RWPE1 (cell line): ENCODE measurements around the gene CPNE1.
"Not testable (repeated sequence)": the region's sequence is repeated elsewhere in the genome, so short reads cannot be mapped to it uniquely, and the experiment has no call there.

Source experiments
- CTCF ChIA-PET: fragments of 350-600 bp; sonication (Branson Sonifier 250); formaldehyde crosslinking; extraction: SDS; loops from one replicate; lab custom pipeline; 2021; lab: Yijun Ruan, JAX
- POLR2A ChIA-PET: fragments of 400-600 bp; formaldehyde crosslinking; extraction: SDS; loops from one replicate; lab custom pipeline; 2020; ENCODE audit warnings: antibody characterized with exemption; ENCODE audit not compliant: low non-redundant PET; lab: Yijun Ruan, JAX
- DNase-seq: peaks from one replicate; pipeline ENCODE4 v3.0.0; 2012; ENCODE audit warnings: low spot score
- H3K27ac ChIP-seq: fragments of 450-650 bp; 2 replicates; pipeline ENCODE4 v1.5.1; 2017
- CTCF ChIP-seq: fragments of 450-650 bp; conservative IDR thresholded peaks from 2 replicates; pipeline ENCODE4 v1.5.1; 2017; ENCODE audit warnings: low read depth, mild to moderate bottlenecking

Gene CPNE1

GRCh38 chr20:35697696-35698297, 33.1 kb upstream of the CPNE1 start:
- POLR2A ChIA-PET = no interaction called here

GRCh38 chr20:35695978-35696377, 31.3 kb upstream of the CPNE1 start:
- H3K27ac ChIP-seq = no peak overlapping the region
- CTCF ChIA-PET = interaction anchor here (0.7 kb wide), 1 partner anchor 24 kb away, joined by 6 read pairs; no protein-coding TSS in a partner anchor
- POLR2A ChIA-PET = no interaction called here
- DNase-seq = no peak
- TF ChIP-seq CTCF = no peak

More at GRCh38 chr20:35697696-35698297, 33.1 kb upstream of the CPNE1 start:
- DNase-seq = no peak
- CTCF ChIA-PET = interaction anchor here (1.0 kb wide), 1 partner anchor 20 kb away, joined by 5 read pairs; no protein-coding TSS in a partner anchor
- no peak for TF ChIP-seq CTCF
- H3K27ac ChIP-seq = peak overlapping the region; percentile 92

GRCh38 chr20:35695245-35695749, 30.6 kb upstream of the CPNE1 start:
- H3K27ac ChIP-seq = no peak overlapping the region
- no peak for TF ChIP-seq CTCF
- DNase-seq = no peak
- CTCF ChIA-PET = interaction anchor here (0.7 kb wide), 1 partner anchor 24 kb away, joined by 6 read pairs; no protein-coding TSS in a partner anchor
- POLR2A ChIA-PET = no interaction called here

GRCh38 chr20:35690265-35690664, 25.6 kb upstream of the CPNE1 start:
- no peak for TF ChIP-seq CTCF
- no peak overlapping the region for H3K27ac ChIP-seq
- no peak for DNase-seq
- POLR2A ChIA-PET = no interaction called here
- CTCF ChIA-PET = no interaction called here

- ChIA-PET CTCF (interaction anchor here (0.7 to 0.9 kb wide), 2 partner anchors 13 to 27 kb away, joined by 3 read pairs; no protein-coding TSS in a partner anchor), POLR2A (interaction anchor here (0.6 kb wide), 1 partner anchor 175 kb away, joined by 3 read pairs; no protein-coding TSS in a partner anchor)
- DNase-seq, H3K27ac ChIP-seq: not testable (repeated sequence)
Measured at GRCh38 chr20:35686872-35687271, 22.2 kb upstream of the CPNE1 start.

GRCh38 chr20:35685368-35685767, 20.7 kb upstream of the CPNE1 start:
- CTCF ChIA-PET = interaction anchor here (0.6 to 1.5 kb wide), 4 partner anchors 9 to 144 kb away, joined by 4 to 5 read pairs (median 4); no protein-coding TSS in a partner anchor
- DNase-seq, H3K27ac ChIP-seq: not testable (repeated sequence)
- POLR2A ChIA-PET = interaction anchor here (0.7 kb wide), 1 partner anchor 143 kb away, joined by 3 read pairs; the partner anchor contains the start of gene ERGIC3

GRCh38 chr20:35681960-35682359, 17.3 kb upstream of the CPNE1 start:
- no peak for TF ChIP-seq CTCF
- no peak for DNase-seq
- POLR2A ChIA-PET = interaction anchor here (0.6 kb wide), 1 partner anchor 215 kb away, joined by 3 read pairs; no protein-coding TSS in a partner anchor
- CTCF ChIA-PET = no interaction called here
- no peak overlapping the region for H3K27ac ChIP-seq
